HG03520 (cell line): ENCODE results near the gene TXNL4A.
"Not testable (repeated sequence)": the region's sequence is repeated elsewhere in the genome, so short reads cannot be mapped to it uniquely, and the experiment has no call there.

ENCODE experiments used
- ATAC-seq: cut with Tn5 transposase; IDR thresholded peaks from one replicate; pipeline ENCODE4 v1.9.1; 2021; ENCODE audit warnings: mild to moderate bottlenecking, moderate library complexity; ENCODE audit not compliant: unreplicated experiment

TXNL4A gene

DNA sequence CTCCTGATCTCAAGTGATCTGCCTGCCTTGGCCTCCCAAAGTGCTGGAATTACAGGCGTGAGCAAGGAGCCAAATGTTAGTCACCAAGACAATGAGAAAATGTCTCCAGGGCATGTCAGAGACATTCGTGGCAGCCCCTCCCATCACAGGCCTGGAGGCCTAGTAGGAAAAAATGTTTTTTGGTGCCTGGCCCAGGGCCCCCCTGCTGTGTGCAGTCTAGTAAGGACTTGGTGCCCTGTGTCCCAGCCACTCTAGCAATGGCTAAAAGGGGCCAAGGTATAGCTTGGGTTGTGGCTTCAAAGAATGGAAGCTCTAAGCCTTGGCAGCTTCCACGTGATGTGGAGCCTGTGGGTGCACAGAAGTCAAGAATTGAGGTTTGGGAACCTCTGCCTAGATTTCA lies 12.5 kb upstream of the TXNL4A start:
- ATAC-seq = no peak

DNA sequence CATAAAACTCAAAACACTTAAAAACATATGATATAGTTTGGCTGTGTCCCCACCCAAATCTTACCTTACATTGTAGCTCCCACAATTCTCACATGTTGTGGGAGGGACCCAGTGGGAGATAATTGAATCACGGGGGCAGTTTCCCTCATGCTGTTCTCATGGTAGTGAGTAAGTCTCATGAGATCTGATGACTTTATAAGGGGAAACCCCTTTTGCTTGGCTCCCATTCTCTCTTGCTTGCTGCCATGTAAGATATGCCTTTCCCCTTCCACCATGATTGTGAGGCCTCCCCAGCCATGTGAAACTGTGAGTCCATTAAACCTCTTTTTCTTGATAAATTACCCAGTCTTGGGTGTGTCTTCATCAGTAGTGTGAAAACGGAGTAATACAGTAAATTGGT lies 11.3 kb upstream of the TXNL4A start:
- ATAC-seq = not testable (repeated sequence)

DNA sequence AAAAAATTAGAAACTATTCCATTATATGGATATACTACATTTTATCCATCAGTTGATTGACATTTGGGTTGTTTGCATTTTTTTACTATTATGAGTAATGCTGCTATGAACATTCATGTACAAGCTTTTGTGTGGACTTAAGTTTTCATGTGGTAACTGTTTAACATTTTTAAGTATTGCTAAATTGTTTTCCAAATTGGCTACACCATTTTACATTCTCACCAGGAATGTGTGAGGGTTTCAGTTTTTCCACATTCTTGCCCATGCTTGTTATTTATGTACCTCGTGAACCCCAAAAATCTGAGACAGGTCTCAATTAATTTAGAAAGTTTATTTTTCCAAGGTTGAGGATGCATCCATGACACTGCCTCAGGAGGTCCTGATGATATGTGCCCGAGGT lies 3.1 kb upstream of the TXNL4A start:
- ATAC-seq = no peak

DNA sequence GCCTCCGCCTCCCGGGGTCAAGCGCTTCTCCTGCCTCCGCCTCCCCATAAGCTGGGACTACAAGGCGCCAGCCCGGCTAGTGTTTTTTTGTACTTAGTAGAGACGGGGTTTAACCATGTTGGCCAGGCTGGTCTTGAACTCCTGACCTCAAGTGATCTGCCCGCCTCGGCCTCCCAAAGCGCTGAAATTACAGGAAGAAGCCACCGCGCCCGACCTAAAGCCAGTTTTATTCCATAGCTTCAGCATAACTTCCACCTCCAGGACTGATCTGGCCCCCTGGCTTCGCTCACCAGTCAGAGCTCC lies 783 bp upstream of the TXNL4A start:
- ATAC-seq = no peak

DNA sequence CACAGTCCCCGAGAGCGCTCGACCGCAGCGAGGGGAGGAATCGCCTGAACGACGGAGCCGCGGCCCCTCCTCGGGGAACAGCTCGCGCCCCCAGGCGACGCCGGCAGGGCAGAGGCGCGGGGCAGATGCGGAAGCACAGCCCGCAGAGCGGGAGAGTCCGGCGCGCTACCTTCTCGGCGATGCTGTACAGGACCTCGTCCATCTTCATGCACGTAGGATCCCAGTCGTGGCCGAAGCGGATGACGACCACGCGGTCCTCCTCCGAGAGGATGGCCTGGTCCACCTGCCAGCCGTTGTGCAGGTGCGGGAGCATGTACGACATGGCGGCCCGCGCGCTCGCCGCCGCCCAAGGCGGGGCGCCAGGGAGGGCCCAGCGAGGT lies 302 bp downstream of the TXNL4A start:
- ATAC-seq = peak; percentile 47

DNA sequence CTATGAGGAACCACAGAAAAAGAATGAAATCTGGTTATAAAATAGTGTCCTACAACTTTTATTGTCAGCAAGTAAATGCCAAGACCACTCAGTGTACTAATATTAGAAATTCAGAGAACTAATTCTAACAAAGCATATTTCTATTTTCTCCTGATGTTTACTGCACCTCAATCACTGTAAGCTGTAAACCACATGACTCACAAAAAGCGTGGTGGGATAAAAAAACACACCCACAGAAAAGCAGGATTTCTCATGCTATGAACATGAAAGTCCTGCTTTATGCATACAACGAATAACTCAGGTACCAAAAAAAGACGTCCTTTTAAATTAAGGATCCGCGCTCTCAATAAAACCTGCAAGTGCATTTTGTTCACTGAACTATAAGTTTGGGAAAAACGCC lies 797 bp downstream of the TXNL4A start:
- no peak for ATAC-seq

DNA sequence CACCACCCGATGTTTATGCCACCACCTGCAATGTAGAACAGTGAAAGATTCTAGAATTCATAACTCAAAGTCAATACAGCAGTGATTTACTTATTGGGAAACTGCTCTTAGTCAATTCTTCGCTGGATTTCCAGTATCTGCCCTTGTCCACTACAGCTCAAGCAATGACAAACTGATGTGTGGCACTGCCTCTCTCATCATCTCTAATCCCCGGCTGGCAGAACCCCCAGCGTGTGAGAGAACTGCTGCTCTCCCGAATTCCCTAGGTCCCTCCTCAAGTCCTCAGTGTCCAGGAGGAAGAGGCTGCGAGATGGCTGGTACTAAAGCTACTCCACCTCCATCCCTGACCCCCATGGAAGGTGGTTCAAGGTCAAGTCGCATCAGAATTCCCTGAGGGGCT lies 1.6 kb downstream of the TXNL4A start:
- ATAC-seq = no peak

DNA sequence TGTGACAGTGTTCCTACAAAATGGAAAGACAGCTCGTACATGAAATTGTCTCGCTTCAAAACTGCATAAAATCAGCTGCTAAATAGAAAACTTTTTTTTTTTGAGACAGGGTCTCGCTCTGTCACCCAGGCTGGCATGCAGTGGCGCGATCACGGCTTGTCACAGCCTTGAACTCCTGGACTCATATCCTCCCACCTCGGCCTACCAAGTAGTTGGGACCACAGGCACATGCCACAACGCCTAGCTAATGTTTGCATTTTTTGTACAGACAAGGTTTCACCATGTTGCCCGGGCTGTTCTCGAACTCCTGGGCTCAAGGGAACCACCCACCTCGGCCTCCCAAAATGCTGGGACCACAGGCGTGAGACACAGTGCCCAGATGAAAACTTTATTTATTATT lies 3.2 kb downstream of the TXNL4A start:
- no peak for ATAC-seq

DNA sequence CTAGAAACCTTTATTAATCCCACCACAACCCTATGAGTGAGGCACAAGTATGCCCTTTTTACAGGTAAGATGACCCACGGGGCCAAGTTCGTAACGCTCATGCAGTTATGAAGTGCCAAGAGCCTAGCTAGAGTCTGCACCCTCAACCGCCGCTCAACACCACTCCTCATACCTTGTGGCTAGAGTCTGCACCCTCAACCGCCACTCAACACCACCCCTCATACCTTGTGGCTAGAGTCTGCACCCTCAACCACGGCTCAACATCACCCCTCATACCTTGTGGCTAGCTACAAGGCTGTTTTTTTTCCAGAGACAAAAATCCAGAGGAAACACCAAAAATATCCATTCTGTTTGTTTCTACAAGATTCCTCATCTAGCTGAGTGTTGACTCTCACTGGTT lies 4.6 kb downstream of the TXNL4A start:
- no peak for ATAC-seq

DNA sequence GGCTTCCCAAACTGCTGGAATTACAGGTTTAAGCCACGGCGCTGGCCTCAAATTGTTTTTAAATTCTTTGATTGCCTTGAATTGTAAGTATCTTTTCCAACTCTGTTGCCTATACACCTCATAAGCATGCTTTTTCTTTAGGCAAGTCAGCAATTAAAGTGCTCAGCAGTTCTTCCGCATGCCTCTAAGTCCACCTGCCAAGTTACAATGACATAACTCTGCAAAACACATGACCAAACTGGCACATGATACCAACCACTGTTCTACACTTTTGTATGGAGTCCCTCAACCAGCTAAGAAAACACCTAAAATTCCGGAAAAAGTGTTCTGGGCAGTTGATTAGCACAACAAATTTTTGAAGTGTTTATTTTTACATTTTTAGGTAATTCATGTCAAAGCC lies 5.1 kb downstream of the TXNL4A start:
- ATAC-seq = no peak

DNA sequence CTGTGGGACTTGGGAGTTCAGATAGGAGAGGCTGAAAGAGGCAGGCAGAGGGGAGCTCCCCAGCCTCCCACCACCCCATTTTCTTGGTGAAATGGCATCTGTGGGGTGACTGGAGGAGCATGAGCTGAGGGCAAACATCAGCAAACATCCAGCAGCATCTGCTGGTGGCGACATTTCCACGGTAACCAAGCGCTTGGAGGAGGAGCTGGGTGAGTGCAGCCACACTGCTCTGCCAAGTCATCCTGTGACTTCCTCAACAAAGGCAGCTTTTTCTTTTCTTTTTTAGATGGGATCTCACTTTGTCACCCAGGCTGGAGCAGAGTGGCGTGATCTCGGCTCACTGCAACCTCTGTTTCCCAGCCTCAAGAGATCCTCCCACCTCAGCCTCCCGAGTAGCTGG lies 5.6 kb downstream of the TXNL4A start:
- no peak for ATAC-seq

DNA sequence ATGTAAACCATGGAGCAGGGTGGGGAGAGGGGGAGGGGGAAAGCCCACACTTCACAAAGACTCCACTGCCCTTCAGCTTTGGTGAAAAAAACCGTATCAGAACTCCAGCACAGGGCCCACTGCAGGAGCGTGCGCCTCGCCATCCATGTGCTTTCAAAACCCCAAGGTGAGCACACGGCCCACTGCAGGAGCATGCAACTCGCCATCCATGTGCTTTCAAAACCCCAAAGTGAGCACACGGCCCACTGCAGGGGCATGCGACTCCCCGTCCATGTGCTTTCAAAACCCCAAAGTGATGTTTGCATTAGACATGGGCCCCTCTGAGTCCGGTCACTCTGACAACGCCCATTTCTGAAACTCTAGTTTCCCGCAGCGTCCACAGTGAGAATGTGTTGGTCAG lies 7.8 kb downstream of the TXNL4A start:
- no peak for ATAC-seq

DNA sequence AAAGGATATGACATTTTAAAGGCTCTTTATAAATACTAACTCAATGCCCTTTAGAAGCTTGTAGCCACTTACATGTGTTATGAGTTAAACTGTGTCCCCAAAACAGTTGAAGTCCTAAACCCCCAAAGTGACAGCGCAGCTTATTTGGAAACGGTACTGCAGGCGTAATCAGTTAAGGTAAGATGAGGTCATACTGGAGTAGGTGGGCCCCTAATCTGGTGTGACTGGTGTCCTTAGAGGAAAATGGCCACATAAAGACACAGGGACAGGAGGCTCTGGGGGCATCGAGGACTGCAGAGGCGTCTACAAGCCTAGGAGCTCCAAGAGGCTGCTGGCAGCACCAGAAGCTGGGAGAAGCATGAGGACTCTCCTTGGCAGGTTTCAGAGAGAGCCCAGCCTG lies 8.5 kb downstream of the TXNL4A start:
- no peak for ATAC-seq

DNA sequence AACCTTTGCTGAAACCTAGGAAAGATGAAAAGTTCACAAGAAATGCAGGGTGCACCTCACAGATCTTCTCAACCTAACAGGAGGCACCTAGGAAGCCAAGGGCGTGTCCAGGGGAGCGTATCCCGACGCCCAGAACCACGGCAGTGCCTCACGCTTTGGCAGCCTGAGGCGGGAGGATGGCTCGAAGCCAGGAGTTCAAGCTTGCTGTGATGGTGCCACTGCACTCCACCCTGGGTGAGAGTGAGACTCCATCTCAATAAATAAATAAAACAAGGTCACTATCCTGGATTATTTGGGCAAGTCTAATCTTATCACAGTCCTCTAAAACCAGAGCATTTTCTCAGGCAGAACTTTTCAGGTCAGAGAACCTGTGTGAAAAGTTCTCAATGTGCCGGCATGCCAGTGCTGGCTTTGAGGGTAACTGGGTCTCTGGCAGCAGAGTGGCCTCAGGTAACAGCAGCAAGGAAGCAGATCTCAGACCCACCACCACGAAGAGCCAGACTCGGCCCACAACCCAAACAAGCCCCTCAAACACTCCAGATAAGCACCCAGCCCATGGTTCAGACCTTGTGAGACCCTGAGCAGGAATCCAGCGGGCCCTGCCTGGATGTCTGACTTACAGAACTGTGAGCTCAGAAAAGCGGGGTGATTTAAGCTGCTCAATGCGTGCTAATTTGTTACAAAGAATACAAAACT lies 12.2 kb downstream of the TXNL4A start:
- ATAC-seq = no peak

DNA sequence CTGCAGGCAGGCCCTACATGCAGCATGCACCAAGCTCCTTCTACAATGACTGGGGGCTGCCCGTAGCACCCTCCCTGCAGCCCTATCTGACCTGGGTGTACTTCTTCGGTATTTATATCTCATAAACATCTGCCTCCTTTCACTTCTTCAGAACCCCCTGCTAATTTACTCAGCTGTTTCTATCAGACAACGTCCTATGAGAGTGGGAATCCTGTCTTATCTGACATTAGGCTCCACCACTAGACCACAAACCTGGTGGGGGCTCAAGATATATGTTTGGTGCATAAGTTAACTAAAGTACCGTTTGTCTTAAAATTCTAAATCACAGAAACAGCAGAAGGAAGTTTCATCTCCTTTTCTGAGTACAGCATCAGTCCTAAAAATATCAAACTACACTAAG lies 13.3 kb downstream of the TXNL4A start:
- no peak for ATAC-seq

DNA sequence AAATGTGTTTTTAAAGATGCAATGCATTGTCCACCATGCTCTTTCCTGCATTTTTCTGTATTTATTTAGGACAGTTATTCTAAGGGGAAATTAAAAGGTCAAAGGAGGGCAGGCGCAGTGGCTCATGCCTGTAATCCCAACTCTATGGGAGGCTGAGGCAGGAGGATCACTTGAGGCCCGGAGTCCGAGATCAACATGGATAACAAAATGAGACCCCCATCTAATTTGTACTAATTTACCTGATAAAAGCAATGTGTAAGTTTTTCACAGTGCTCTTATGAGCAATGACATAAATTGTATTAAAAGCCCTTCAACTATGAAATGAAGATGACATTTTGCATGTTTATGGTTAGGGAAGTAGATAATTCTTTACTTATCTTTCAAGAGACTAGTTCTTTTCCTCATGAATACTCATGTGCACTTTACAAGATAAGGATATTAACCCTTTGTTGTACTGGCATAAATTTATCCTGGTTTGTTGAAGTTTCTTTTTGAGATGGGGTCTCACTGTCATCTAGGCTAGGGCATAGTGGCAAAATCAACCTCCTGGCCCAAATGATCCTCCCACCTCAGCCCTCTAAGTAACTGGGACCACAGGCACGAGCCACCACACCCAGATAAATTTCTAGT lies 14.2 kb downstream of the TXNL4A start:
- no peak for ATAC-seq

DNA sequence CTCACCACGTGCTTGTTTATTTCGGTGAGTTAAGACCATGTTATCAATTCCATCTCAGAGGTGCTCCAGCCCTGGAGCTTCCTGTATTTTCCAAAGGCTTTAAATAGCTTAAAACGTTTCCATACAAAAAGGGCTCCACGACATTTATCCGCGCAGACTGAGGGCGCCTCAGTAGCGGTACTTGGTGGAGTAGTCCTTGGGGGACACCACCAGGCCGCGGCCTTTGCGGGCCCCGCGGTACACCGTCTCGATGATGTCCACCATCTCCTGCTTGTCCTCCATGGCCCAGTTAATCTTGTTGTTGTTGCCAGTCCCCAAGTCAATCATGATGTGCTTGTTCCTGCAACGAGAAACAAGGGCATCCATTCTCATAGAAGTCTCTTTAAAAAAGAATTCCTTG lies 14.8 kb downstream of the TXNL4A start:
- ATAC-seq = no peak

DNA sequence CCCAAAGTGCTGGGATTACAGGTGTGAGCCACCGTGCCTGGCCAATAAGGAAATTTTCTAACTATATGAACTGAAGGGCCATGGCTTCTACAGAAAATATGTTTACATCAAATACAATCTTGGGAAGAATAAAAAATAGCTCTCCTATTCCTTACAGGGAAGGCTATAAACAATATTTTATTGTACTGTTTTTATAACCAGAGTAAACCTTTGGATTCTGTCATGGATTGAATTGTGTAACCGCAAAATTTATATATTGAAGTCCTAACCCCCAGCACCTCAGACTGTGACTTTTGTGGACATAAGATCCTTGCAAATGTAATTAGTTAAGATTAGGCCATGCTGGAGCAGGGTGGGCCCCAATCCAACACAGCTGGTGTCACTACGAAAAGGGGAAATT lies 15.6 kb downstream of the TXNL4A start:
- no peak for ATAC-seq

DNA sequence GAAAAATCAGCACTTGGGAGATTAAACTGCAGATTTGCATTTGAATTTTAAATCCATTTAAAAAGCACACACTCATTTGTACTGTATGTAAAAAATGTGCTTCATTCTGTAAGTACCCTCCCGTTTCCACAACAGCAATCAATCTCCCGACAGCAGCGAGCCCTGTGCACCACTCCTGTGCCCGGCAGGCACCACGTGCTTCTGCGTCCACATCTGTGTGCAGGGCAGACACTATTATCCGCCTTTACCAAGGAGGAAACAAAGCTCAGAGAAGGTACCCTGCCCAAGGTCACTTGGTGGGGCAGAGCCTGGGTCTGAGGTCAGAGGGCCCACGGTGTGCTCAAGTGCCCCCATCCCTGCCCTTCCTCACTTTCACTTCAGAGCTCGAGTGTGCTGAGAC lies 16.4 kb downstream of the TXNL4A start:
- ATAC-seq = no peak

DNA sequence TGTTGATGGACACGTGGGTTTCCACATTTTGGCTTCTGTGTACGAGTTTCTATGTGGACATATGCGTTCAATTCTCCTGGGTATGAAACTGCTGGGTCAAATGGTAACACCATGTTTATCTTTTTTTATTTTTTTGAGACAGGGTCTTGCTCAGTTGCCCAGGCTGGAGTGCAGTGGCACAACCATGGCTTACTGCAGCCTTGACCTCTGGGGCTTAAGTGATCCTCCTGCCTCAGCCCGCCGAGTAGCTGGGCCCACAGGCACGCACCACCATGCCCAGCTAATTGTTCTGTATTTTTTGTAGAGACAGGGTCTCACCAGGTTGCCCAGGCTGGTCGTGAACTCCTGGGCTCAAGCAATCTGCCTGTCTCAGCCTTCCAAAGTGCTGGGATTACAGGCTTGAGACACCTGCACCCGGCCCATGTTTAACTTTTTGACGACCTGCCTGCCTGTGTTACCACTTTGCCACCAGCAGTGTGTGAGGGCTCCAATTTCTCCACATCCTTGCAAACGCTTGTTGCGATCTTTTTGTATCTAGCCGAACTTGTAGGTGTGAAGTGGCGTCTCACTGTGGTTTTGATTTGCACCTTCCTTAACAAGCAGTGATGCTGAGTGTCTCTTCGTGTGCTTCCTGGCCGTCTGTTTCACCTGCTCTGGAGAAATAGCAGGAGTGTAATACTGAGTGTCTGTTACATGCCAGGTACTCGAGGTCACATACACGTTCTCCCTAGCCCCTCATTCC lies 17.0 kb downstream of the TXNL4A start:
- no peak for ATAC-seq

DNA sequence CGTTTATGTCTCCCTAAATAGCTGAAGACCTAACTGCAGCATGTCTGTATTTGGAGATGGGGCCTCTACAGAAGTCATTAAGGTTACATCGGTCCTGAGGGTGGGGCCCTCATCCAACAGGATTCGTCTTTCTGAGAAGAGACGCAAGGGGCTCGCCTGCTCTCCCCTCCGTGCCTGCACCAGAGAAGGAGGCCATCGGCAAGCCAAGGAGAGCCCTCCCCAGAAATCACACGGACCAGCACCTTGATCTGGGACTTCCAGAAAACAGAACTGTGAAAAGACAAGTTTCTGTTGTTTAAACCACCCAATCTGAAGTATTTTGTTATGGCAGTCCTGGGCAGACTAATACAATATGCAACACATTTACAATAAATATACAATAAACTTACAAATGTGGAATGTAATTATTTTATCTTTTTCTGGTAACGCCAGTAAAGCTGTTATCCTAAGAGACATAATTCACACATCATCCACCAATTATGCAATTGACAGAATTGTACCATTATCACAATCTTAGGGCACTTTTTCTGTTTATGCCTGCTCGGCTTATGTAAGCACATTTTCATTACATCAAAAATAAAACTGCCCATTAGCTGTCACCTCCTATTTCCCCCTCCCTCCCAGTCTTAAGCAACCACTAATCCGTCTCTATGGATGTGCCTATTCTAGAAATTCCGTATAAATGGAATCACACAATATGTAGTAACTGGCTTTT lies 17.8 kb downstream of the TXNL4A start:
- no peak for ATAC-seq
